Small intestine (tissue), 7 donors: ENCODE results near the gene SEZ6. TPM values are rescaled to one million over a fixed set of nuclear protein-coding genes. Genes with fewer than 3 reads are reported as not detected.

Experiments
- DNase-seq, 2 donors: peaks; one replicate each; pipeline versions ENCODE4 v3.0.0 to v3.0.0-alpha.2; 2013
- FAIRE-seq: peaks from 2 replicates; lab custom pipeline; 2012; peaks lifted over from hg19 to GRCh38; lab: Jason Lieb, UNC
- H3K27ac ChIP-seq, 3 donors: one replicate each; pipeline ENCODE4 v1.5.1; 2013; ENCODE audit warnings: low read length in 2 of 3, mild to moderate bottlenecking in 2 of 3, control low read depth in 1 of 3, inconsistent platforms in 1 of 3, low read depth in 1 of 3, moderate library complexity in 1 of 3
- H3K27me3 ChIP-seq, 3 donors: one replicate each; pipeline ENCODE4 v1.6.1; 2013; ENCODE audit warnings: low read length in 3 of 3, inconsistent platforms in 1 of 3; ENCODE audit not compliant: control insufficient read depth in 3 of 3, insufficient read depth in 3 of 3
- H3K36me3 ChIP-seq, 3 donors: one replicate each; pipeline ENCODE4 v1.6.1; 2013; ENCODE audit warnings: low read length in 3 of 3, inconsistent platforms in 1 of 3, low read depth in 1 of 3, mild to moderate bottlenecking in 1 of 3, moderate library complexity in 1 of 3; ENCODE audit not compliant: control insufficient read depth in 3 of 3, insufficient read depth in 2 of 3
- H3K4me1 ChIP-seq, 3 donors: one replicate each; pipeline ENCODE4 v1.6.1; 2013; ENCODE audit warnings: low read length in 2 of 3, inconsistent platforms in 1 of 3, low read depth in 1 of 3, mild to moderate bottlenecking in 1 of 3, moderate library complexity in 1 of 3; ENCODE audit not compliant: control insufficient read depth in 3 of 3, insufficient read depth in 2 of 3
- H3K4me3 ChIP-seq, 3 donors: one replicate each; pipeline ENCODE4 v1.5.1; 2013; ENCODE audit warnings: low read length in 3 of 3, control low read depth in 1 of 3, inconsistent platforms in 1 of 3, low read depth in 1 of 3, mild to moderate bottlenecking in 1 of 3, moderate library complexity in 1 of 3
- H3K9me3 ChIP-seq, 2 donors: one replicate each; pipeline ENCODE4 v1.6.1; 2013; ENCODE audit warnings: low read depth in 1 of 2, low read length in 1 of 2; ENCODE audit not compliant: control insufficient read depth in 2 of 2, insufficient read depth in 1 of 2
- WGBS, 3 donors: extraction: QIAGEN DNeasy Blood & Tissue Kit; methylation state at CpG; one replicate each; pipeline ENCODE4 v1.1.7; 2013; 5-methylcytosine and 5-hydroxymethylcytosine counted together
- polyA plus RNA-seq, 4 donors: library from polyadenylated mRNA; stranded (reverse) in 3 of 4; unstranded in 1 of 4; fragments of 200-250 nt in 3 of 4; fragments of 120-200 nt in 1 of 4; gene quantifications; one replicate each; pipeline versions ENCODE4 v1.2.1 to v1.2.3, GENCODE V29; 2013
- donor health status: healthy with polysubstance abuse.
- donor health status: control.
- donor health status: control.
- donor health status: Bipolar disorder and iron deficiency.
- donor health status: healthy.

The SEZ6 gene
- polyA plus RNA-seq, 4 donors = 1.1 to 1.4 TPM; not detected in 2

- 63 to 85% (median 72%) methylated on average over 11 of the region's 11 CpGs for WGBS, 3 donors
- peaks cover 0 to 13% (median 0%) of the 10 kb centered on the region in 3 donors for H3K4me1 ChIP-seq
- H3K27ac ChIP-seq = peak overlapping the region; percentile 22 to 74 (median 46)
- H3K27me3 ChIP-seq = peaks cover 0 to 26% (median 6%) of the 10 kb centered on the region in 3 donors
- no peak overlapping the region for H3K4me3 ChIP-seq
- FAIRE-seq (no peak), DNase-seq (peak in 1 of 2 donors; percentile 61)
- no peaks in the 10 kb centered on the region for H3K9me3 ChIP-seq
- H3K36me3 ChIP-seq = no peaks in the 10 kb centered on the region
Measured at GRCh38 chr17:28982131-28982793, 23.6 kb downstream of the SEZ6 start.

DNA sequence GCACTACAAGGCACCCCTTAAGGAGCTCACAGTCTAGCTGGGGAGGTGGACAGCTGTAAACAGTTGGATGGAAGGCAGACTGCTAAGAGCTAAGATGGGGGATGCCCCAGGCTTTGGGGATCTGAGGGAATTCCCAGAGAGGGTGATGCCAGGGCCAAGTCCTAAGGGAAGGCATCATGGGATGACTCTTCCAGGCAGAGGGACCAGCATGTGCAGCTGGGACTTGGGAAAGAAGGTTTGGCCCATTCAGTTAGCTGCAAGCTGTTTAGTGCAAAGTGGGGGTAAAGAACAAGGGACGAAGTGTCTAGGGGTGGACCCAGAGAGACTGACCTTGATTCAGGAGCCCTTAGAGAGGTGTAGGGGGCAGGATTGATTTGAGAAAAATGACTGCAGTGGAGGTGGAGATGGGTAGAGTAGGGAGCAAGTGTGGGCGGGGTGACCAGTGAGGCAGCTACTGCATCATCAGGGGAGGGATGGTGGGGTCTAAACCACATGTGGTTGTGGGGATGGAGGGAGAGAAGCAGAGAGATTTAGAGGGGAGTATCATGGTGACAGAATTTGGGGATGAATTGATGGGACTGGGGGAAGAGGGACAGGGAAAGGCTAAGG, 27.4 kb downstream of the SEZ6 start:
- FAIRE-seq = no peak
- H3K4me1 ChIP-seq = peaks cover 0 to 7% (median 5%) of the 10 kb centered on the region in 3 donors
- WGBS, 3 donors = 88 to 91% (median 90%) methylated on average over 2 of the region's 2 CpGs
- no peak overlapping the region for H3K27ac ChIP-seq
- DNase-seq = no peak
- H3K27me3 ChIP-seq = peaks cover 0 to 10% (median 0%) of the 10 kb centered on the region in 3 donors
- no peak overlapping the region for H3K4me3 ChIP-seq
- H3K9me3 ChIP-seq = no peaks in the 10 kb centered on the region
- no peaks in the 10 kb centered on the region for H3K36me3 ChIP-seq

DNA sequence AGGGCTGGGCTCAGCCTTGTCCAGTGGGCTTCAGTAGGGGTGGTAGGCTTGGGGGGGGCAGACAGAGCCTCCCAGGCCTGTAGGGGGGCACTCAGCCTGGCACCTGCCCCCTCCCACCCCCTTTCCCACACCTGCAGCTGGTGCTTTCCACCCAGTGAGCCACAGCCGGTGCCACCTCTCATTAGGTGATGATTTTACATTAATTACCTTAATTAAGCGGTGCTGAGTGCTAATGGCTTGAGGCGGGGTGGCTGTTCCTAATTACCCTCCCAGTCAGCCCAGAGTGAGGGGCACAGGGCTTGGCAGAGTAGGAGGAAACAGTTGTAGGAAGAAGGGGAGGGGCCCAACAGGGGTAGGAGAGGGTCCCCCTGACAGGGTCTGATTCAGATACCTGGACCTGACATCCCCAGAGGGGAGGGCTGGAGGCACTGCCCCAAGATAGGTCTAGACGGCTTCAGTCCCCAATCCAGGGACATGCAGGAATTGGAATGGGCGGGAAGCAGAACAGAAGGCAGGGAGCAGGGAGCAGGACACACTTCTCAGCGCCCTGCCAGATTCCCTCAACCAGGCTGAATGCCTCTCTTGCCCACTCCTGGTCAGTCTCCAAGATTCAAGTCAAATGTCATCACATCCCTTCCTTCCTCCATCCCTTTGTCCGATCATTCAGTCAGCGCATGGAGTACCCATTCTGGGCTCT, 28.0 kb downstream of the SEZ6 start:
- FAIRE-seq = no peak
- 56 to 74% (median 73%) methylated on average over 8 of the region's 8 CpGs for WGBS, 3 donors

GRCh38 chr17:28975646-28976045, 30.2 kb downstream of the SEZ6 start:
- FAIRE-seq = no peak

More for the DNA sequence above, 28.0 kb downstream of the SEZ6 start:
- H3K9me3 ChIP-seq = no peaks in the 10 kb centered on the region
- H3K27ac ChIP-seq = no peak overlapping the region
- H3K27me3 ChIP-seq = peaks cover 0 to 10% (median 0%) of the 10 kb centered on the region in 3 donors
- H3K36me3 ChIP-seq = no peaks in the 10 kb centered on the region
- no peak for DNase-seq
- peaks cover 0 to 7% (median 5%) of the 10 kb centered on the region in 3 donors for H3K4me1 ChIP-seq
- H3K4me3 ChIP-seq = no peak overlapping the region

DNA sequence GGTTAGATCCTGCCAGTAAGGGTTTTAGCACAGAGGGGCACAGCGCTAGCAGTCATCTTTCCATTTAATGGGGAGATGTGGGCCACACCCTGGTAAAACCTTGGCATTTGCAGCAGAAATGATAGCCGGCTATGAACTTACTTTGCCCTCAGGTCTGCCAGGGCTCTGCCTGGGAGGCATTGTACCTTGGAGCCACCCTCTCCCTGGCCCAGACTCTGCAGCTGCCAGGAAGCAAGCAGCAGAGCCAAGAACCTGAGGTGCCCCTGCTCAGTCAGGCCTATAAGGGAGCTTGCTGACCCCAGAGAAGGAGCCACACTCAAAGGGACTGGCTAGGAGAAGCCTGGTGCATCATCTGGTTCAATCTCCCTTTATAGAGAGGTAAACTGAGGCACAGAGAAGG, 30.8 kb downstream of the SEZ6 start:
- H3K27ac ChIP-seq = no peak overlapping the region
- DNase-seq = peak in 1 of 2 donors; percentile 64
- H3K4me1 ChIP-seq = peaks cover 0 to 7% (median 5%) of the 10 kb centered on the region in 3 donors
- no peak for FAIRE-seq
- H3K27me3 ChIP-seq = peaks cover 0 to 14% (median 0%) of the 10 kb centered on the region in 3 donors
- 14 to 69% (median 42%) methylated on average over 2 of the region's 2 CpGs for WGBS, 3 donors
- H3K4me3 ChIP-seq = no peak overlapping the region
- H3K36me3 ChIP-seq = no peaks in the 10 kb centered on the region
- no peaks in the 10 kb centered on the region for H3K9me3 ChIP-seq

More at GRCh38 chr17:28975646-28976045, 30.2 kb downstream of the SEZ6 start:
- peaks cover 0 to 14% (median 0%) of the 10 kb centered on the region in 3 donors for H3K27me3 ChIP-seq
- H3K36me3 ChIP-seq = no peaks in the 10 kb centered on the region
- no peak overlapping the region for H3K4me3 ChIP-seq
- DNase-seq = no peak
- H3K9me3 ChIP-seq = no peaks in the 10 kb centered on the region
- 62 to 72% (median 65%) methylated on average over 5 of the region's 5 CpGs for WGBS, 3 donors
- peaks cover 0 to 7% (median 5%) of the 10 kb centered on the region in 3 donors for H3K4me1 ChIP-seq
- H3K27ac ChIP-seq = no peak overlapping the region

DNA sequence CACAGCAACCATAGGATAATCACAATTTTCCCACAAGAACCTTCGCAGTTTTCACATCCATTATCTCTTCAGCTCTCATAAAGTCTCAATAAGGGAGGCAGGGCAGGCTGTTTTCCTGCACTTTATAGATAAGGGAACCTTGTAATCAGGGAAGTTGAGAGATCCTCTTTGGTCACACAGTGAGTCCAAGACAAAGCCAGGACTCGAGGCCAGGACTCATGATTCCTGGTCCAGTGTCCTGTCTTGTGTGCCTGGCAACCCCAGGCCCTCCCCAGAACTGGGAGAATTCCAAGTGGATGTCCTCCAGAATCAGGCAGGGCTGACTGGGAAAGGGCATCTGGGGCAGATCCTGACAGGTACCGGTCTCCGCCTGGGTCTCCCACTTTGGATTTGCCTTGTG, 31.4 kb downstream of the SEZ6 start:
- Histone ChIP-seq H3K27ac (no peak overlapping the region), H3K4me3 (no peak overlapping the region), H3K9me3 (no peaks in the 10 kb centered on the region), H3K27me3 (peaks cover 0 to 19% (median 0%) of the 10 kb centered on the region in 3 donors), H3K36me3 (no peaks in the 10 kb centered on the region), H3K4me1 (peaks cover 0 to 7% (median 5%) of the 10 kb centered on the region in 3 donors)
- peak in 1 of 2 donors; percentile 57 for DNase-seq
- WGBS, 3 donors = 53 to 72% (median 56%) methylated on average over 4 of the region's 4 CpGs
- no peak for FAIRE-seq

DNA sequence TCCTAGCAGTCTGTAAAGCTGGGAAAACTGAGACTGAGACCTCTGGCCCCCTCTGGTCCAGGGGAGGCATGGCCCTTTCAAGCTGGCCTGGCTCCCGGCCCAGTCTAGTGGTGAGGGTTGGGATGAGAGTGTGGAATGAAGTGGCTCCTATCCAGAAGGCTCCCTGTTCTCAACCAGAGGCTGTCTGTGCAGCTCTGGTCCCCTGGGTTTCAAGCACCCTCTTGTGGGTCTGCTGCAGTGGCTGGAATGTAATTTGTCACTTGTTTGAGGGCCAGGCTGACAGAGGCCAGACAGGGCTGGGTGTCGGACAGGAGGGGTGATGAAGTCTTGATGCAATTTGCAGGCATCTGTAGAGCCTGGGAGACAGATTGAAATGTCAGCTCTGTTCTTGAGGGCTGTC, 32.4 kb downstream of the SEZ6 start:
- Histone ChIP-seq H3K9me3 (no peaks in the 10 kb centered on the region), H3K27ac (no peak overlapping the region), H3K36me3 (no peaks in the 10 kb centered on the region), H3K4me3 (no peak overlapping the region), H3K4me1 (peaks cover 0 to 10% (median 5%) of the 10 kb centered on the region in 3 donors), H3K27me3 (peaks cover 0 to 21% (median 0%) of the 10 kb centered on the region in 3 donors)
- DNase-seq (no peak), FAIRE-seq (no peak)
- WGBS, 3 donors = 64 to 80% (median 70%) methylated on average over 2 of the region's 2 CpGs

- peaks cover 0 to 17% (median 5%) of the 10 kb centered on the region in 3 donors for H3K4me1 ChIP-seq
- DNase-seq (no peak), FAIRE-seq (no peak)
- no peaks in the 10 kb centered on the region for H3K36me3 ChIP-seq
- 75 to 86% (median 83%) methylated on average over 10 of the region's 10 CpGs for WGBS, 3 donors
- peaks cover 0 to 14% (median 0%) of the 10 kb centered on the region in 3 donors for H3K27me3 ChIP-seq
- H3K27ac ChIP-seq = no peak overlapping the region
- no peak overlapping the region for H3K4me3 ChIP-seq
- no peaks in the 10 kb centered on the region for H3K9me3 ChIP-seq
Measured at GRCh38 chr17:28972437-28972836, 33.4 kb downstream of the SEZ6 start.
